ENCODE results near the gene KIF16B.

KIF16B gene

GRCh38 chr20:16390991-16391390 is 182.3 kb downstream of the KIF16B start:
- DNase-seq: no peak

DNA sequence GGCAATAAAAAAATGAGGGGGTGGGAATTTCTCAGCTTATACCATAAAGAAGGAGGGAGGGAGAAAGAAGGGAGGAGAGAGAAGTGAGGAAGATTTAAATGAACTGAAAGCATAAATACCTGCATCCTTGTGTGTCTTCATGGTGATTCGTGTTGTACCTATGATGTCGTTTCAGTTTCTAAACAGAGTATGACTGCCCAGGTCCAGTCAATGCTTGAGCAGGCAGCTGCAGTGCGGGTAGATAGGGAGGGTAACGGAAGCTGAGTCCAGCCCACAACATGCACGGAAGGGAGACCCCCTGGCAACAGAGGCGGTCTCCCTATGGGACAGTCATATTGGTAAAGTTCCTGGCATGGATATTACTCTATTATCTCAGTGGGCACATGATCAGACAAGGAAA is 184.5 kb downstream of the KIF16B start:
- no peak for DNase-seq

- DNase-seq: no peak
Observed at GRCh38 chr20:16387666-16388065, 185.6 kb downstream of the KIF16B start.

- DNase-seq: no peak
Observed at GRCh38 chr20:16385891-16386290, 187.4 kb downstream of the KIF16B start.

GRCh38 chr20:16385462-16385861 is 187.8 kb downstream of the KIF16B start:
- DNase-seq: no peak

- no peak for DNase-seq
Observed at GRCh38 chr20:16381444-16381843, 191.8 kb downstream of the KIF16B start.

DNA sequence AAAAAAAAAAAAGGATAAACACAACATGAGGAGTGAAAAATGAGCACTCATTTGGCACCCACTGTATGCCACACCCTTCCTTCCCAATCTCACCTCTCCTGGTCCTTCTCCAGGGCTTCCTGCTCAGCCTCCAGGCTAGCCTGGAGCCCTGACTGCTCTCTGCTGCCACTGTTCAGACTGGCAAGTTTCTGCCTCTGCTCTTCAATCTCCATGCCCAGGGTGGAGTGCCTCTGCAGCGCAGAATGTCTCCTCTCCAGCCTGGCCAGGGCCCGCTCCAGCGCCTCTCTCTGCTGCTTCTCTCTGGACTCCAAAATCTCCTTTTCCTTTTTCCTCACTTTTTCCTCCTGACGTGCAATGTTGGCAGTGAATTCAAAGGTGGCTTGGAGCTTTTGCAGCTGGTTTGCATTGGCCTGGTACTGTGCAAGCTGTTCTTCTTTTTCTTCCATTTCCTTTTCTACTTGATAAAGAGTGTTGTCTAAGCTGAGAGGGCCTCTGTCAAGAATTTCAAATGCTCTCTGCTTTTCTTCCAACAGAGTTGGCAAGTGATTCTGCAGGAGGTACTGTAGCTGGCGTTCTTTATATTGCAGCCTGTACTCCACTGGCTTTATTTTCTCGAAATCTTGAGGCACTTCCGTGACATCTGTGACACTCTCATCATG is 194.4 kb downstream of the KIF16B start:
- no peak for DNase-seq

DNA sequence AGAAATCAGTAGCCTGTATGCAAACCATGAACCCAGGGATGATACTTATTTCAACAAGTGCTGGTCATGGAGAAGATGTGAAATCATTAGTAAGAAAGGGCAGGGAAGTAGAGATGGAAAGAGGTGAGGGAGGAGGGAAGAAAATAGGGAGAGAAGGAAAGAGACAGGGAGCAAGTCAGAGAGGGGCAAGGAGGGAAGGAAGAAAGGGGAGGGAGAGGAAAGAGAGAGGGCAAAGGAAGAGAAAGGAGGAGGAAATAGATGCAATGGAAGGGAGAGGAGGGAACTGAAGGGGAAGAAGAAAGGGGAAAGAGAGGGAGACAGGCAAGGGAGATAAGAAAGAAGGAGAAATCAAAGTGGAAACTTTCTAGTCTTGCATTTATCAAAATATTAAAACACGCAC is 195.1 kb downstream of the KIF16B start:
- no peak for DNase-seq

DNA sequence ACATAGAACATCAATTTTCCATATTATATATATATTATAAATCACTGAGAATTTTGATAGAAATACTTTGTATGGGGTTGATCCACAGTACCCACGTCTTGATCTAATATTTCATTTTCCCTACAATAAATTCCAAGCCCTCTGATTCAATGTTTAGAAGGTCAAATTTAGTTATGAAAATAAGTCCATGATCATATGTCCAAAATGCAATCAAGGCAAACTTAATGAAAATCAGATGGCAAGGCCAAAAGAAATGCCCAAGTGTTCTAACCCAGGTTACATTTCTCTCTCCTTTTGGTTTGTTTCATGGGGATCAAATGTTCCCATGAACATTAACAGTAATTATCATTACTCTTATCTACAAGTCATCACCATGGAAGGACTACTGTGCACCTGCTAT is 203.8 kb downstream of the KIF16B start:
- no peak for DNase-seq

GRCh38 chr20:16368645-16369292 is 204.5 kb downstream of the KIF16B start:
- DNase-seq: no peak

DNA sequence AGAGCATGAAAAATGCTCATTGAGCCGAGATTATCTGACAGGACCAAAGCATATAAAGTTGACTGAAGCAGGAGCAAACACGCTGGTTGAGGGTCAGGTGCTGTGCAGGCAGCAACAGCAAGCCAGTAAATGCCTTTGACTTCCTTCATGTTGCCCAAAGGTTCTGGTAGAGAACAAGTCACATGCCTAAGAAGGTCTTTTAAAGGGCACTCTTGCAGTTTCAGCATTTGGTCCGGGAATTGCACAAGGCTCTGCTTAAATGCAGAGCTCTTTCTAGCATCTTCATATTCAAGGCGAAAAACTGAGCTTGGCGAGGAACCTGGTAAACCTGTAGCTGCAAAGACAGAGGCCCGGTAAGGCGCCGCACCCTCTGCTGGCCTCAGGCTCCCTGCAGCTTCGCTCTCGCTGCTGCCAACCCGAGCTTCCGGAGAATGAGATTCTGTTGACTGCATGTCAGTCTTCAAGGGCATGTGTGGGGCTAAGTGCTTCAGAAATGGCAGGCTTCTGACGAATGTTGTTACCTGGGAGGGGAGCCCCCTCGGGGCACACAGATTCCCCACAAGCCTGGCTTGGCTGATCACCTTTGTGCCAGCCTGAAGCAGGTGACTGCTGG is 205.2 kb downstream of the KIF16B start:
- DNase-seq: no peak

DNA sequence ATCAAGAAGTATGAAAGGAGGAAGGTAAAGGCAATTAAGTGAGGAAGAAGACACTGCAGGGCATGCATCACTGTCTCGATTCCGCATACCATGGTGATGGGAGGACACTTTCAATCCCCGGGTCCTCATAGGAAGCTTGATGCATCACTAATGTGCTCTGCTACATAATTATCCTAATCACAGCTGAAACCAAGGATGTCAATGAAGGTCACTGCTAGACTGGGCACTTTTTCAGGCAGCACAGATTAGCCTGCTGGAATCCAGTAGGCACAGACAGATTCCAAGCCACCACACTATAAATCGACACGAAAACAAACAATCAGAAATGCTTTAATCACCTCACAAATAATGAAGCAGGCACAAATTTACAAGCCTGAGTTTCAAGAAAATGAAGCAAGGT is 206.7 kb downstream of the KIF16B start:
- no peak for DNase-seq

GRCh38 chr20:16364320-16364687 is 208.9 kb downstream of the KIF16B start:
- no peak for DNase-seq

DNA sequence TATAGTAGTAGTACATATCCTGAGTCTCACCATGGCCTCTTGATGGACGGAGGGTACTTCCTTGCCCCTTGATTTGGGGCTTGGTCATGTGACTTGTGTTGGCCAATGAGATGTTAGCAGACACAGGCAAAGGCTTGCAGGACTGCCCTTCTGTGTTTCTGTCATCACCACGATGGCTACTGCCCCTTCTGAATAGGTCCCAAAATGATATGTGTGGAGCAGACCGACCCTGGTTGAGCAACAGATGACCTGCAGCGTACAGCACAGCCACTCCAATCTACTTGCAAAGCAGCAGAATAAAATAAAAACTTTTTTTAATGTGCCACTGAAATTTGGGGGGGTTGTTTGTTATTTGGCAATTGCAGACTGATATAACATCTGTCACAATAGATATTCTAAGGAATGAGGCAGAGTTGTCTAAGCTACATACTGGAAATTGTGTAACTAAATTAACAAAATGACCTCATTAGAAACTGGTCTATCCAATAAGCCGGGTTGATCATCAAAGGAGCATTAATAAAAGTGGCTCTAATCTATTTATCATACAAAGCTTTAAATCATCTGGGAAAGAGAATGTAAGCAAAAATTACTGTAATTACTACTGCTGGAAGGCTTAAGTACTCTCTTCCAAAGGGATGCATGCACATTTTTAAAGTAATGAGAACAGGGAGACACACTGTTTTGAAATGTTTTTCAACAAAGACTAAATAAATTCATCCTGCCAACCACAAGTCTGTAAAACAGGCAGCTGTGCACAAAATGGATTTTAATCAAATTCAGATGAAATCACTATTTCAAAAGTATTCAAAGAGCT is 209.5 kb downstream of the KIF16B start:
- no peak for DNase-seq

- DNase-seq: no peak
Observed at GRCh38 chr20:16362642-16363041, 210.6 kb downstream of the KIF16B start.

DNA sequence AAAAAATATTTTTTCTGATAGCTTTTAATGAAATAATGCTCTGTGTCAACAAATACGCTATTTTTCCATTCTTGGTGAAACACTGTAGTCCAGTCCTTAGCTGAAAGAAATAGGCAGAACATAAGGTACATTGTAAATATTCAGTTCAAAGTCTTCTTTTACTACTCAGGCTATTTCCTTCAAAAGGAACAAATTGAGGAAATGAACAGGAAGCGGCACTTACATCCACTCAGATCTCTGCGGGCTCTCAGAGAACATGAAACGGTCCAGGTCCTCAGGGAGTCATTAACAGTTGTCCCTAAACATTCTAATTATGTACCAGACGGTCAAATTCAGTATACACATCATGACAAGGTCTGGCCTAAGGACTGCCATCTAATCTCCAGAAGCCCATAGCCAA is 212.6 kb downstream of the KIF16B start:
- DNase-seq: no peak

- DNase-seq: no peak
Observed at GRCh38 chr20:16353417-16353781, 219.8 kb downstream of the KIF16B start.

GRCh38 chr20:16352751-16353416 is 220.4 kb downstream of the KIF16B start:
- DNase-seq: no peak

- DNase-seq: no peak
Observed at GRCh38 chr20:16352321-16352720, 220.9 kb downstream of the KIF16B start.

DNA sequence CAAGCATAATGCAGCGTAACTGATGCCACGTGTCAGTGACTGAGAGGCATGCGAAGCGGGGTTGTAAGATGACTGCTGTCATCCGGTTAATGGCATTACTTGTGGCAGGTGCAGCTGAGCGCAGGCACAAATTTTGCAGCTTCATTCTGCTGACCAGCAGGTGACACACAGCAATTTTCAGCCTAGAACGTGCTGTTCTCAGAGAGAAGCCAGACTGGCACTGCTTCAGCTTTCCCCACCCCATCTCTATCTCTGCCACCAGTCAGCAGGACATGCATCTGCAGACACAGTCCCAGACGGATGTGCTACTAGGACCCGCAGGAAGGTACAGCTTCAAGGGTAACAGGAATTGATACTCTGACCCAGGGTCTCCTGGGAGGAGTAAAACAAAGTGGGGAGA is 221.8 kb downstream of the KIF16B start:
- DNase-seq: no peak

DNA sequence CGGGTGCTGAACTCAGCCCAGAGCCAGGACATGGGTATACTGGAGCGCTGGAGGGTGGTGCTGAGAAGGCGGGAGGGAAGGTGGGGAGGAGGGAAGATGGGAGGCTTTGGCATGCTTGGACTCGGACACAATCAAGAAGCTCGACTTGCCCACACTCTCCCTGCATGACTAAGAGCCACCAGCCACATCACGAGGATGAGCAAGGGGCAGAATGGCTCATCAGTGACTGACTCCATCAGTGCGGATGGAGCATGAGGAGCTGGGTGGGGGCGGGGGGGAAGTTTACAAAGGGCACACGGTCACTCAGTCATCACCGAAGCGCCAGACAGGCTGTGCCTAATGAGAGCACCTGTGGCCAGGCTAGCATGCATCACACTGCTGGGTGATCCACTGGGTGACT is 222.8 kb downstream of the KIF16B start:
- DNase-seq: no peak

DNA sequence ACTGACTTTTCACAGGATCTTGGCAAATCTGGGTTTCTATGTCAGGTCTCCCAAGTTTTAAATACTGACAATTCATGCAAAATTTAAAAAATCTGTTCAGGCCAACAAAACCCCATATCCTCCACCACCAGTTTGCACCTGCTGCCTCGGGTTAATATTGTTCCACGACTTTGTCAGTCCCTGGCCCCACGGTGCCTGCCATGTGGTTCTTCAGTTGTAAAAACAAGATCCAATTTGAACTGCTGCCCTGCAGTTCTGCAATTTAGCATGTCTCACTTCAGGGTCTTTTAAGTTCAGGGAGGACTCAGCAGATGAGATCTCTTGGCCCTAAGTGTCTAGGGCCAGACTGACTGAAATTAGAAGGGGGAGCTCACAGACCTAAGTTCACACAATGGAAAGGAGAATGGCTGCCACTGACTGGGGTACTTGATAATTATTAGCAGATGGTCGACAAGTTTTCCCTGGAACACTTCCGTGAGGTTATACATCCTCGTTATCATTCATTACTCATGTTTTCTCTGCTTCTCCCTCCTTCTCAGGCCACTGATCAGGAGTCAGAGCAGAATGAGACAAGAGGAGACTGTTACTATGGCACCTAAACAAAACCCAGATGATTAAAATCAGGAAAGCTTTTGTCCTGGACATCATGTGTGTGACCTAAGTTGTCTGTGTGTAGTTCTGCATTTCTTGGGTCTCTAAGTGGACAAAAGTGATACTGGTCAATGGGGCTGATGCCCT is 223.6 kb downstream of the KIF16B start:
- DNase-seq: no peak

GRCh38 chr20:16346956-16347355 is 226.3 kb downstream of the KIF16B start:
- DNase-seq: no peak
